GM18511 (cell line): Measurements from ENCODE around the gene SMCO1.
"Not testable (repeated sequence)": the region's sequence is repeated elsewhere in the genome, so short reads cannot be mapped to it uniquely, and the experiment has no call there.

ENCODE experiments used
- ATAC-seq: cut with Tn5 transposase; IDR thresholded peaks from one replicate; pipeline ENCODE4 v1.9.1; 2021; ENCODE audit warnings: mild to moderate bottlenecking, moderate library complexity; ENCODE audit not compliant: unreplicated experiment

The SMCO1 gene

GRCh38 chr3:196496183-196496582 is 19.0 kb downstream of the SMCO1 start:
- no peak for ATAC-seq

GRCh38 chr3:196493292-196493691 is 21.9 kb downstream of the SMCO1 start:
- no peak for ATAC-seq

DNA sequence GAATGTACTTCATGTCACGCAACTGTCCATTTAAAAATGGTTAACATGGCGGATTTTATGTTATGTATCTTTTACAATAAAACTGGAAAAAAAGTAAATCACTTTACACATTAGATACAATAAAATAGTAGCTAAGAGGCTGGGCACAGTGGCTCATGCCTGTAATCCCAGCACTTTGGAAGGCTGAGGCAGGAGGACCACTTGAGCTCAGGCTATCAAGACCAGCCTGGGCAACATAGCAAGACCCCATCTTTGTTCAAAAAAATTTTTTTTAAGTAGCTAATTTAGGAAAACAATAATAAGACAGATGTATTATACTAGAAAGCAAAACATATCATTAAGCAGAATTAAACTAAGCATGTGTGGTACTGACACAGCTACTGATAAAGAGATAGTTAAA is 23.1 kb downstream of the SMCO1 start:
- ATAC-seq = no peak

GRCh38 chr3:196489747-196490146 is 25.4 kb downstream of the SMCO1 start:
- no peak for ATAC-seq

DNA sequence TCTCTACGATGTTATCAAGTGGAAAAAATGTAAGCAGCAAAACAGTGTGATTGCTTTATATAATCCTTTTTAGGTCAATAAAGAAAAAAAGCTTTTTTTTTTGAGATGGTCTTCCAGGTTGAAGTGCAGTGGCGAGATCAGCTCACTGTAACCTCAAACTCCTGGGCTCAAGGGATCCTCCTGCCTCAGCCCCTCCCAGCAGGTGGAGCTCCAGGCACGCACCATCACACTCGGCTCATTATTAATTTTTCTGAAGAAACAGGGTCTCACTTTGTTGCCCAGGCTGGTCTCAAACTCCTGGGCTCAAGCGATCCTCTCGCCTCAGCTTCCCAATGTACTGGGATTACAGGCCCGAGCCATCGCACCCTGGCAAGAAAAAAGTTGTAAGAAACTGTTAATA is 28.9 kb downstream of the SMCO1 start:
- ATAC-seq = no peak

- ATAC-seq = no peak
These were observed 37.5 kb downstream of the SMCO1 start for GRCh38 chr3:196477678-196478077.

DNA sequence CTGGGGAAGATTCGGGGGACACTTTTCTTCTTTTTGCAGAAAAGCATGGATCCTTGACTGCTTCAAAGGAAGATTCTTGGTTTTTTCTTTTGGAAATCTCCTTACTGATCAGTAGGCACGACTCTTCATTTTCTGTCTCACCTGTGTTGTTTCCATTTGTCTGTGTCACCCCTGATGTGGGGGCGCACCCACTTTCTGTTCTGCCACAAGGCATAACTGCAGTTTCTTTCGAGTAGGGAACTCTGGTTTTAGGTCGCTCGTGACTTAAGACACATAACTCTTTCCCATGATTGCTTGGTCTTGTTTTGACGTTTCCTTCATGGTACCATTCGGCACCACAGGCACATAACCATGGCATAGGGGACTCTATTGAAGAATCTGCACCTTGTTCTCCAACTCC is 42.9 kb downstream of the SMCO1 start:
- no peak for ATAC-seq

GRCh38 chr3:196471551-196471950 is 43.6 kb downstream of the SMCO1 start:
- ATAC-seq = no peak

GRCh38 chr3:196470182-196470581 is 45.0 kb downstream of the SMCO1 start:
- not testable (repeated sequence) for ATAC-seq

DNA sequence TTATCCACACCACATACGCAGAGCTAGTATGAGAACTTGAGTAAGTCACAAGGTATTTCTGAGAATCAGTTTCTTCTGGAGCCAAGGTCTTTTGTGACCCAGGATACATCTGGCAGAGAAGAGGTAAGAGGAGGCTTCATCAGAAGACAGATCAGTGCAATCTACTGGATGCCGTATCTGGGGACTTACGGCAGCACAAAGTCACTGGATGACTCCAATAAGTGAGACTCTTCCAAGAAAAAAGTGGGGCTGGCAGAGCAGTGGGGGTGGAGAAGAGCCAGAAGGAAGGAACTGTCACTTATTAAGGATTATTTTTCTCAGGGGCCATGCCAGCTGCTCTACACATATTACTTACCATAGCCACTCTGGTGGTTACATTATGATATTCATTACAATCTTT is 51.3 kb downstream of the SMCO1 start:
- no peak for ATAC-seq

GRCh38 chr3:196463478-196463756 is 51.7 kb downstream of the SMCO1 start:
- no peak for ATAC-seq

GRCh38 chr3:196462680-196463477 is 52.3 kb downstream of the SMCO1 start:
- ATAC-seq = not testable (repeated sequence)

DNA sequence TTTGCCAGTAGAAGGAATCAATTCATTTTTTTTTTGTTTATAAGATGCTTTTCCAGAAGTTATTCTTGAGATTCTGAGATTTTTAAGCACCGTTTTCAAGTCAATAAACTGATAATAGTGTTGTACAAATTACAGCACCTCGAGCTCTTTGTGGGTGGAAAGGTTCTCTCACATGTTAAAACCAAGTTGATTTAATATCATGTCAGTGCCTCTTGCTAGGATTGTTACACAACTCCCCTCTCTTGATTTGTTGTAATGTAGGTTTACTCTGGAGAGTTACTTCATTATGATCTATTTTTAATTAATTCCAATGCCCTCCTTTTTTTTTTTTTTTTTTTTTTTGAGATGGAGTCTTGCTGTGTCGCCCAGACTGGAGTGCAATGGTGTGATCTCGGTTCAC is 57.1 kb downstream of the SMCO1 start:
- no peak for ATAC-seq

- ATAC-seq = not testable (repeated sequence)
These were observed 57.7 kb downstream of the SMCO1 start for GRCh38 chr3:196457470-196457869.
